Measurements from ENCODE around the gene IFITM1. TPM values are rescaled to one million over a fixed set of nuclear protein-coding genes. Genes with fewer than 3 reads are reported as not detected.

Gene IFITM1
- total and polyA plus RNA-seq, 2 experiments from 2014 or later, result 68.9 to 74.3 TPM

- H3K36me3 ChIP-seq, result no peaks in the 10 kb centered on the region
- DNase-seq (ENCODE audit: low read depth in 1 of 2, low spot score in 1 of 2), result no peak
- TF ChIP-seq CTCF (IDR thresholded peaks at IDR 0.05; ENCODE audit: low read depth, low read length), result no peak
Observed at GRCh38 chr11:270451-271318, 43.2 kb upstream of the IFITM1 start.

GRCh38 chr11:271319-271715 lies 42.5 kb upstream of the IFITM1 start:
- peaks cover 6% of the 10 kb centered on the region for H3K27me3 ChIP-seq
- H3K27ac ChIP-seq, result no peak overlapping the region
- DNase-seq (ENCODE audit: low read depth in 1 of 2, low spot score in 1 of 2), result no peak
- H3K4me3 ChIP-seq, result no peak overlapping the region
- no peaks in the 10 kb centered on the region for H3K9me3 ChIP-seq (ENCODE audit: low read depth)
- no peaks in the 10 kb centered on the region for H3K4me1 ChIP-seq (ENCODE audit: low read depth)
- no peak for TF ChIP-seq CTCF (IDR thresholded peaks at IDR 0.05; ENCODE audit: low read depth, low read length)
- H3K36me3 ChIP-seq, result no peaks in the 10 kb centered on the region

More at GRCh38 chr11:270451-271318, 43.2 kb upstream of the IFITM1 start:
- no peaks in the 10 kb centered on the region for H3K4me1 ChIP-seq (ENCODE audit: low read depth)
- H3K27me3 ChIP-seq, result peaks cover 5% of the 10 kb centered on the region
- H3K9me3 ChIP-seq (ENCODE audit: low read depth), result no peaks in the 10 kb centered on the region
- no peak overlapping the region for H3K27ac ChIP-seq
- no peak overlapping the region for H3K4me3 ChIP-seq

- H3K4me1 ChIP-seq (ENCODE audit: low read depth), result no peaks in the 10 kb centered on the region
- no peaks in the 10 kb centered on the region for H3K36me3 ChIP-seq
- no peak for TF ChIP-seq CTCF (IDR thresholded peaks at IDR 0.05; ENCODE audit: low read depth, low read length)
- DNase-seq (ENCODE audit: low read depth in 1 of 2, low spot score in 1 of 2), result no peak
- no peaks in the 10 kb centered on the region for H3K9me3 ChIP-seq (ENCODE audit: low read depth)
- no peak overlapping the region for H3K27ac ChIP-seq
- no peak overlapping the region for H3K4me3 ChIP-seq
- peaks cover 9% of the 10 kb centered on the region for H3K27me3 ChIP-seq
Observed at GRCh38 chr11:272195-272930, 41.5 kb upstream of the IFITM1 start.

GRCh38 chr11:272931-273198 lies 41.0 kb upstream of the IFITM1 start:
- Histone ChIP-seq H3K4me1 (ENCODE audit: low read depth) (no peaks in the 10 kb centered on the region), H3K36me3 (no peaks in the 10 kb centered on the region), H3K27me3 (peaks cover 13% of the 10 kb centered on the region), H3K4me3 (no peak overlapping the region), H3K27ac (no peak overlapping the region), H3K9me3 (ENCODE audit: low read depth) (no peaks in the 10 kb centered on the region)
- DNase-seq (ENCODE audit: low read depth in 1 of 2, low spot score in 1 of 2), result no peak
- TF ChIP-seq CTCF (IDR thresholded peaks at IDR 0.05; ENCODE audit: low read depth, low read length), result no peak

- Histone ChIP-seq H3K27ac (no peak overlapping the region), H3K27me3 (peaks cover 41% of the 10 kb centered on the region), H3K9me3 (ENCODE audit: low read depth) (no peaks in the 10 kb centered on the region), H3K36me3 (no peaks in the 10 kb centered on the region), H3K4me3 (no peak overlapping the region), H3K4me1 (ENCODE audit: low read depth) (no peaks in the 10 kb centered on the region)
- DNase-seq (ENCODE audit: low read depth in 1 of 2, low spot score in 1 of 2), result no peak
- TF ChIP-seq CTCF (IDR thresholded peaks at IDR 0.05; ENCODE audit: low read depth, low read length), result no peak
Observed at GRCh38 chr11:276219-276618, 37.6 kb upstream of the IFITM1 start.
